ENCODE measurements around the gene DUSP9. TPM values are rescaled to one million over a fixed set of nuclear protein-coding genes. Genes with fewer than 3 reads are reported as not detected.

Gene DUSP9
- total RNA-seq, 1 donor from 2014 or later, result 4.1 TPM

DNA sequence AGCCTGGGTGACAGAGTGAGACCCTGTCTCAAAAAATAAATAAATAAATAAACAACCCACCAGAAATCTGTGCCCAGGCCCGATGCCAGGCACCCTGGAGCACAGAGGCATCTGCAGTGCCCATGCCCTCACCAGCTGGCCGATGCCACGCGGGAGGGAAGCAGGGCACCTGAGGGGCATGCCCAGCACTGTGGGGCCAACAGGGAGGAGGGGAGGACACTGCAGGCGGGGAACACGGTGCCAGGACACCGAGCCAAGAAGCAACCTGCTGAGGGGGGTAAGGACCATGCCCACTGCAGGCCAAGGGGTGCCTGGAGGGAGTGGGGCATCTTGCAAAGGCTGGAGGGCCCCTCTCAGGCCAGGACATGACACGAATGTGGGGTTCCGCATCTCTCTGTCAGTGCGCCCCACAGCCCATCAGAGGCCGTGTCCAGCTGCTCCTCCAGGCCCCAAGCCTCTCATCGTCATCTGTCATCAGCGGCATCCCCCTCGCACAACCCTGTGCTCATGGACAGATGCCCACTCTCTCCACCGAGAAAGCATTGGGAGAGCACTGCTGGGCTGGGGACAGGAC, 13.3 kb upstream of the DUSP9 start:
- DNase-seq (ENCODE audit: low read depth), result no peak
- TF ChIP-seq, protein P1, sequence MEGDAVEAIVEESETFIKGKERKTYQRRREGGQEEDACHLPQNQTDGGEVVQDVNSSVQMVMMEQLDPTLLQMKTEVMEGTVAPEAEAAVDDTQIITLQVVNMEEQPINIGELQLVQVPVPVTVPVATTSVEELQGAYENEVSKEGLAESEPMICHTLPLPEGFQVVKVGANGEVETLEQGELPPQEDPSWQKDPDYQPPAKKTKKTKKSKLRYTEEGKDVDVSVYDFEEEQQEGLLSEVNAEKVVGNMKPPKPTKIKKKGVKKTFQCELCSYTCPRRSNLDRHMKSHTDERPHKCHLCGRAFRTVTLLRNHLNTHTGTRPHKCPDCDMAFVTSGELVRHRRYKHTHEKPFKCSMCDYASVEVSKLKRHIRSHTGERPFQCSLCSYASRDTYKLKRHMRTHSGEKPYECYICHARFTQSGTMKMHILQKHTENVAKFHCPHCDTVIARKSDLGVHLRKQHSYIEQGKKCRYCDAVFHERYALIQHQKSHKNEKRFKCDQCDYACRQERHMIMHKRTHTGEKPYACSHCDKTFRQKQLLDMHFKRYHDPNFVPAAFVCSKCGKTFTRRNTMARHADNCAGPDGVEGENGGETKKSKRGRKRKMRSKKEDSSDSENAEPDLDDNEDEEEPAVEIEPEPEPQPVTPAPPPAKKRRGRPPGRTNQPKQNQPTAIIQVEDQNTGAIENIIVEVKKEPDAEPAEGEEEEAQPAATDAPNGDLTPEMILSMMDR (IDR thresholded peaks at IDR 0.05; ENCODE audit: insufficient read depth, low read length, poor library complexity, severe bottlenecking), result no peak
- Histone ChIP-seq H3K27me3 (ENCODE audit: control insufficient read depth, insufficient read depth, low read length) (peaks cover 16% of the 10 kb centered on the region), H3K4me3 (ENCODE audit: low read depth, low read length) (no peak overlapping the region), H3K36me3 (ENCODE audit: control insufficient read depth, insufficient read depth, low read length) (no peaks in the 10 kb centered on the region)

DNA sequence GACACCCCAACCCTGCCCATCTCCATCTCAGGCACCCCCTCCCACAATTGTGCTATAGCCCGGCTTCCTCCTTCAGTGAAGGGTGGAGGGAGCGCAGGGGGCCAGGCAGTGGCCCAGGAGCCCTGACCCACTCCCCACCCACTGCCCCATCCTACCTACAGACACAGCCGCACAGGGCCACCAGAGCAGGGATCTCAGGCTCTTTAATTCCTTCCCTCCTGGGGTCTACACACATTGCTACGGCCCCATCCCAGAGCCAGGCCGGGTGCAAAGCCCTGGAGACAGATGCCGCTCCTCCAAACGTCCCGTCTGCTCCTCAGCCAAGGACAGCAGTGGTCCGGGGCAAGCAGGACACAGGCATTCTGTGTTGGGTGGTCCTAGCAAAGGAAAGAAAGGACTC, 12.8 kb upstream of the DUSP9 start:
- TF ChIP-seq, protein P1 (IDR thresholded peaks at IDR 0.05; ENCODE audit: insufficient read depth, low read length, poor library complexity, severe bottlenecking), result no peak
- H3K27me3 ChIP-seq (ENCODE audit: control insufficient read depth, insufficient read depth, low read length), result peaks cover 14% of the 10 kb centered on the region
- no peak overlapping the region for H3K4me3 ChIP-seq (ENCODE audit: low read depth, low read length)
- no peaks in the 10 kb centered on the region for H3K36me3 ChIP-seq (ENCODE audit: control insufficient read depth, insufficient read depth, low read length)
- no peak for DNase-seq (ENCODE audit: low read depth)

DNA sequence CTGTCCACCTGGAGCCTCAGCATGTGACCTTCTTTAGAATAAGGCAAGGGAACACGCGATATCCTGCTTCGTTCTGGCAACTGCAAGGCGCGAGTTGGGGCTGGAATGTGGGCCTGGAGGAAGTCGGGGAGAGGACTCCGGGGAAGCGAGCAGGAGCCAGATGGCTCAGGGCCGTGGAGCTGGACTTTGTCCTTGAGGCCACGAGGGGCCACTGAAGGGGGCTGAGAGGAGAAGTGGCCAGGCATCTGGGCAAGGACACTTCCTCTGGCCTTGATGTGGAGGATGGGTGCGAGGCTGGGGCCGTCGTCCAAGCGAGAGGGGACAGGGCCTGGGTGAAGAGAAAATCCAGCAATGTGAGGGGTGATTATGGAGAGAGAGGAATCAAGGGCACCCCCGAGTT, 12.2 kb upstream of the DUSP9 start:
- Histone ChIP-seq H3K36me3 (ENCODE audit: control insufficient read depth, insufficient read depth, low read length) (no peaks in the 10 kb centered on the region), H3K27me3 (ENCODE audit: control insufficient read depth, insufficient read depth, low read length) (peaks cover 16% of the 10 kb centered on the region), H3K4me3 (ENCODE audit: low read depth, low read length) (no peak overlapping the region)
- TF ChIP-seq, protein P1 (IDR thresholded peaks at IDR 0.05; ENCODE audit: insufficient read depth, low read length, poor library complexity, severe bottlenecking), result no peak
- no peak for DNase-seq (ENCODE audit: low read depth)

DNA sequence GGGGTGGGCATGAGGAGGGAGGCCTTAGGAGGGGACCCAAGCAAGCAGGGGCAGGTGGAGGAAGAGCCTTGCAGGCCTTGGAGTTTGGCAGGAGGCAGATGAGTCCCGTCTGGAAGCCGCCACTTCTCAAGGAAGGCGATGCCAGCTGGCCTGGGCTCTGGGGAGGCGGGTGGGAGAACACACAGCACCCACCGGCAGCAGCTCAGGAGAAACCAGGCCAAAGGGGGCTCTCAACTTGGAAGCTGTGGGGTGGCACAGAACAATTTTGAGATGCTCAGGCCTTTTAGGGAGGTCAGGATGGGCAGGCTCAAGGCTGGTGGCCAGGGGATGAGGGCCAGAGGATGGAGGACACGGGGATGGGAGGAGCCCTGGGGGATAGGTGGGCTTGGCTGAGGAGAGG, 11.6 kb upstream of the DUSP9 start:
- H3K36me3 ChIP-seq (ENCODE audit: control insufficient read depth, insufficient read depth, low read length), result no peaks in the 10 kb centered on the region
- TF ChIP-seq, protein P1 (IDR thresholded peaks at IDR 0.05; ENCODE audit: insufficient read depth, low read length, poor library complexity, severe bottlenecking), result no peak

DNA sequence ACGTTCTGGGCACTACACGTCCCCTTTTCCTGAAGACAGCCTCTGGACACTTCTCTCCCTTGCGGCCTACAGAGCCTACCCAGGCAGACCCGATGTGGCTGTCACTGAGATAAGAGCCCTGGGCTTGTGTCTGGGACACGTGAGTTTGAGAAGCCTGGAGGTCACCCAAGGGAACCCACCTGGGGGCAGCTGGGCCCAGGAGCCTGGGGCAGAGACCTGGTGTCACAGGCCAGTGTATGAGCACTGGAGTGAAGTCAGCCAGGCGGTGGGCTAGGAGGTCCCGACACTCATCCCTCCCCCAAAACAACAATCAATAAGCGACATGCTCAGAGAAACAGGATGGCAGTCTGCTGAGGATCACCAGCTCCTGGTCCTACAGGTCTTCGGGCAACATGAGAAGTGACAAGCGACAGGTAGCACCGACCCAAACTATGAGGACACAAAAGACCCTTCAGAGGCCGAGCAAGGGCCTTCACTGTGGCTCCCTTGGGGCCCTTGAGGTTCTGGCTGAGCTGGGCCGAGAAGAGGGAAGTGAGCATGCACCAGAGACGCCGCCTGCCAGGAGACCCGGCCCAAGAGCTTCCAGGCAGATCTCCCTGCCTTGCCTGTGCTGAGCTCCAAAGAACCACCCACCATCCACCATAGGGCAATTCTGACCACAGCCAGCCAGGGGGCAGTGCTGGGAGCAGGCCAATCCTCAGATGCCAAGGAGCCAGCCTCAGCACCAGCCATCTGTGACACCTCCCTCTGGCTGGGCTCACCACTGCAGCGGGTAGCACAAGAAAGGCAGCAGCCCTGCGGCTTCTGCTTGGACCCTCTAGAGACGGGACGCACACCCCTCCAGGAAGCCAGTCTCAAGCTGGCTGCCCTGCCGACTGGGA, 11.0 kb upstream of the DUSP9 start:
- DNase-seq (ENCODE audit: low read depth), result no peak
- Histone ChIP-seq H3K36me3 (ENCODE audit: control insufficient read depth, insufficient read depth, low read length) (no peaks in the 10 kb centered on the region), H3K27me3 (ENCODE audit: control insufficient read depth, insufficient read depth, low read length) (peaks cover 20% of the 10 kb centered on the region), H3K4me3 (ENCODE audit: low read depth, low read length) (no peak overlapping the region)
- TF ChIP-seq, protein P1 (IDR thresholded peaks at IDR 0.05; ENCODE audit: insufficient read depth, low read length, poor library complexity, severe bottlenecking), result peak; percentile 59

More for the DNA sequence above, 11.6 kb upstream of the DUSP9 start:
- H3K4me3 ChIP-seq (ENCODE audit: low read depth, low read length), result no peak overlapping the region
- peaks cover 16% of the 10 kb centered on the region for H3K27me3 ChIP-seq (ENCODE audit: control insufficient read depth, insufficient read depth, low read length)
- DNase-seq (ENCODE audit: low read depth), result no peak
